Esophagus muscularis mucosa (tissue), 4 donors: ENCODE measurements around the gene PARD6G.

Experiments
- CTCF ChIP-seq, 3 experiments: fragments of 200-600 bp in 2 of 3; fragments of 450-650 bp in 1 of 3; sonication (generic) in 2 of 3; IDR thresholded peaks; one replicate each; pipeline ENCODE4 v1.5.1; 2017 to 2019; ENCODE audit warnings: antibody characterized with exemption in 3 of 3, mild to moderate bottlenecking in 2 of 3, moderate library complexity in 1 of 3
- EP300 ChIP-seq: sonication (generic); formaldehyde crosslinking; IDR thresholded peaks from one replicate; pipeline ENCODE4 v1.6.1; 2017; ENCODE audit warnings: antibody characterized with exemption
- POLR2A ChIP-seq: fragments of 450-650 bp; IDR thresholded peaks from one replicate; pipeline ENCODE4 v1.6.1; 2017; ENCODE audit warnings: antibody characterized with exemption, moderate library complexity, mild to moderate bottlenecking, low read depth

GRCh38 chr18:80184243-80184772 lies 63.0 kb downstream of the PARD6G start:
- TF ChIP-seq CTCF (IDR thresholded peaks at IDR 0.05) (no peak), EP300 (no peak), POLR2A (no peak)
